ENCODE results near the gene DNM2.

- TF ChIP-seq, protein P1, sequence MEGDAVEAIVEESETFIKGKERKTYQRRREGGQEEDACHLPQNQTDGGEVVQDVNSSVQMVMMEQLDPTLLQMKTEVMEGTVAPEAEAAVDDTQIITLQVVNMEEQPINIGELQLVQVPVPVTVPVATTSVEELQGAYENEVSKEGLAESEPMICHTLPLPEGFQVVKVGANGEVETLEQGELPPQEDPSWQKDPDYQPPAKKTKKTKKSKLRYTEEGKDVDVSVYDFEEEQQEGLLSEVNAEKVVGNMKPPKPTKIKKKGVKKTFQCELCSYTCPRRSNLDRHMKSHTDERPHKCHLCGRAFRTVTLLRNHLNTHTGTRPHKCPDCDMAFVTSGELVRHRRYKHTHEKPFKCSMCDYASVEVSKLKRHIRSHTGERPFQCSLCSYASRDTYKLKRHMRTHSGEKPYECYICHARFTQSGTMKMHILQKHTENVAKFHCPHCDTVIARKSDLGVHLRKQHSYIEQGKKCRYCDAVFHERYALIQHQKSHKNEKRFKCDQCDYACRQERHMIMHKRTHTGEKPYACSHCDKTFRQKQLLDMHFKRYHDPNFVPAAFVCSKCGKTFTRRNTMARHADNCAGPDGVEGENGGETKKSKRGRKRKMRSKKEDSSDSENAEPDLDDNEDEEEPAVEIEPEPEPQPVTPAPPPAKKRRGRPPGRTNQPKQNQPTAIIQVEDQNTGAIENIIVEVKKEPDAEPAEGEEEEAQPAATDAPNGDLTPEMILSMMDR (IDR thresholded peaks at IDR 0.05; ENCODE audit: low read depth, low read length), result no peak
- TF ChIP-seq POLR2A (IDR thresholded peaks at IDR 0.05; ENCODE audit: extremely low read depth, insufficient read length) (no peak), MAX (IDR thresholded peaks at IDR 0.05; ENCODE audit: low read depth, low read length) (no peak)
Measured at GRCh38 chr19:10749435-10750384, 31.8 kb downstream of the DNM2 start.
